GM12891 (cell line): ENCODE results near the gene PRKCB.

ENCODE experiments used
- POLR2A ChIP-seq: IDR thresholded peaks from 2 replicates; pipeline ENCODE4 v1.6.1; 2011; ENCODE audit warnings: low read depth, low read length, control low read depth
- POLR2AphosphoS5 ChIP-seq: IDR thresholded peaks from 2 replicates; pipeline ENCODE4 v1.6.1; 2011; ENCODE audit warnings: low read depth, low read length, control low read depth
- TAF1 ChIP-seq: IDR thresholded peaks from 2 replicates; pipeline ENCODE4 v1.6.1; 2011; ENCODE audit warnings: low read depth, low read length, control low read depth

DNA sequence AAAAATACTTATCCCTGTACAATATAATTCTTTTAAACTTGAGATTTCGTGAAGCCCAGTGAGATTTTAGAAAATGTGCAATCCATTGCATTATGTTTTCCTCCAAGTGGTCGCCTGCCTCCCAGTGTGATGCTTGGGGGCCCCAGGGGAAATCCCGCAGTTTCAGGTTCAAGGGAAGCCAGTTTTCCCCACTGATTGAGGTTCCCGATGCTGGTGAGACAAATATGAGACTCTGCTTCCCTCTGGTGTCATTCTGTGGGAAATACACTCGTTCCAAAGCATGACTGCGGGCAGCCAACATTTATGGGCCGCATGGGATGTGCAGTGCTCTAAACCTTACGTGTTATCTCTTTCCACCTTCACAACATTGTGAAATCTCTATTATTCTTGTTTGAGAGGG, 200.8 kb downstream of the PRKCB start:
- TF ChIP-seq POLR2A = no peak
- no peak for TF ChIP-seq POLR2AphosphoS5
- no peak for TF ChIP-seq TAF1
